NCI-H748 (cell line): ENCODE data around the gene S100A7A.
"Not testable (repeated sequence)": the region's sequence is repeated elsewhere in the genome, so short reads cannot be mapped to it uniquely, and the experiment has no call there.

Experiments used
- DNase-seq: peaks from one replicate; lab custom pipeline; 2025; ENCODE audit not compliant: unreplicated experiment; lab: John Stamatoyannopoulos, UW

The S100A7A gene

DNA sequence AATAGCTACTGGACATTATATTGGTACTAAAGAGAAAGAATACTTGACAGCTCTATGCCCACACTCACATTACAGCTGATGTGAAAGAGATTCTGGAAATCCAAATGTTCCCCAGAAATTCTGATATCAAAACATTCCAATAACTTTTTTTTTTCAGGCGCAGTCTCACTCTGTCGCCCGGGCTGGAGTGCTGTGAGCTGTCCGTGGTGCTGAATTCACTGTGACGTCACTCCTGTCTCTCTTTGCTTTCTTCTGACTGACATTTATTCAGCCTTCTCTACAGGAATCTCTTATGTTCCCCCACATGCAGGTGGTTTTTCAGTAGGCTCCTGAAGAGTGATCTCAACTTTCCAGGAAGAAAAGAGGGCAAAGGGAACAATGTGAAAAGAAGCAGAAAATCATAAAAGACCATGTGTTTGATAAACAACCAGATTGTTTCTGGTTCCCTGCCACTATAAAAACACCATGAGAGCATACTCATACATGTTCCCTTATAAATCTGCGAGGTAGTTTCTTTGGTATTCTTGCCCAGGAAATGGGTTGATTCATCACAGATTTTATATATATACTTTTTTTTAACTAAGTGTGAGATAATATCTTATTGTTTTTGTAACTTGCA is 6.2 kb downstream of the S100A7A start:
- no peak for DNase-seq

DNA sequence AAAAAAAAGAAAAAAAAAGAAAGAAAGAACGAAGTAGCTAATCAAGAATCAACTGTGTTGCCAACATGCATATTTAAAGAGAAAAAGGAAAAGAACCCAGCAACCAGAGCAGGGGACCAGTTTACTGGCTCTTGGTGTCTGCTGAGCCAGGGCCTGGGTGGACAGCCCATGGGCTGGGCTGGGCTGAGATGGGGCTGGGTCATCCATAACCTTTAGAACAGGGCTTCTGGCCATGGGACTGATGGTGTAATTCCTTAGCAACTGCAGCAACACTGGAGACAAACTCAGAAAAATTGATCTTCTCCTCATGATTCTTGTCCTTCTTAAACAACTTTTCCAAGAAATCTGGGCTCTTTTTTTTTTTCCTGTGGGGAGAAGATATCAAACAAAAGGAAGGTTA is 10.5 kb downstream of the S100A7A start:
- no peak for DNase-seq

DNA sequence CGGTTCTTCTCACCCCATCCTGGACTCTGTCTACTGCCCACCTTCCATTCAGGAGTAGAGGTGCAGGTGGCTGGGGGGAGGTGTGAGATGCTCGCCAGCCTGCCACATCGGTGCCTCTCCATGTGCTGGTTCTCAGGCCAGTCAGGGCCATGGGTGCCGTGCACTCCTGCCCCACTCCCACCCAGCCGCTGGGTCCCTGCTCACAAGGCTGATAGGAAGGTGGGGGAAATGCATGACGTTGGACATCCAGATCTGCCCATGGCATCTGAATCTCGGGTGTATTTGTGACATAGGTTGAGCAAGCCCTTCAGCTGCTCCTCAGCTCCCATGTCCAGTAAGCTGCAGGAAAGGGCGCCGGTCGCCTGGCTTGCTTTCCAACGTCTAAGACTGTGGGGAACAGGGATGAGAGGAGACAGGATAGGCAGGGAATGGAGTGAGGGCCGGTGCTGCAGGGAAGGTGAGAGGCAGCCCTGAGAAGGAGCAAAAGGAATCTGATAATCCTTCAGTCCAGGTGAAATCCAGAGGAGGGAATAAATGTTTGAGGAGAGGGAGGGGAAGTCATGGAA is 11.8 kb downstream of the S100A7A start:
- no peak for DNase-seq

DNA sequence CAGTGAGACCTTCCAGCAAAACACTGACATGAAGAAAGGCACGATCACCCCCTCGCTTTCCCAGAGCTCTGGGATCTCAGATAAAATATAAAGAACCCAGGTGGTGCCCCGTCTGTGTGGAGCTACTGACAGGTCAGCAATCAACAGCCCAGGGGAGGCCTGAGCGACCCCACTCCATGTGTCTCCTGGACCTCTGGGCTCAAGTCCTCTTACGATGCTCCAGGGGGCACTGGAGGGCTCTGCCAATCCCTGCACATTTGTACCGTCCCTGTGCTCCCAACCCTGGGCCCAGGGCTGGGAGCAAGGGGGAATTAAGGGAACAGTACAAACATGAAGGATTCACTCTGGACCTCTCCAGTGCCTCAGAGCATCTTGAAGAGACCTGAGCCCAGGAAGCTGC is 12.5 kb downstream of the S100A7A start:
- DNase-seq, result peak; percentile 47

DNA sequence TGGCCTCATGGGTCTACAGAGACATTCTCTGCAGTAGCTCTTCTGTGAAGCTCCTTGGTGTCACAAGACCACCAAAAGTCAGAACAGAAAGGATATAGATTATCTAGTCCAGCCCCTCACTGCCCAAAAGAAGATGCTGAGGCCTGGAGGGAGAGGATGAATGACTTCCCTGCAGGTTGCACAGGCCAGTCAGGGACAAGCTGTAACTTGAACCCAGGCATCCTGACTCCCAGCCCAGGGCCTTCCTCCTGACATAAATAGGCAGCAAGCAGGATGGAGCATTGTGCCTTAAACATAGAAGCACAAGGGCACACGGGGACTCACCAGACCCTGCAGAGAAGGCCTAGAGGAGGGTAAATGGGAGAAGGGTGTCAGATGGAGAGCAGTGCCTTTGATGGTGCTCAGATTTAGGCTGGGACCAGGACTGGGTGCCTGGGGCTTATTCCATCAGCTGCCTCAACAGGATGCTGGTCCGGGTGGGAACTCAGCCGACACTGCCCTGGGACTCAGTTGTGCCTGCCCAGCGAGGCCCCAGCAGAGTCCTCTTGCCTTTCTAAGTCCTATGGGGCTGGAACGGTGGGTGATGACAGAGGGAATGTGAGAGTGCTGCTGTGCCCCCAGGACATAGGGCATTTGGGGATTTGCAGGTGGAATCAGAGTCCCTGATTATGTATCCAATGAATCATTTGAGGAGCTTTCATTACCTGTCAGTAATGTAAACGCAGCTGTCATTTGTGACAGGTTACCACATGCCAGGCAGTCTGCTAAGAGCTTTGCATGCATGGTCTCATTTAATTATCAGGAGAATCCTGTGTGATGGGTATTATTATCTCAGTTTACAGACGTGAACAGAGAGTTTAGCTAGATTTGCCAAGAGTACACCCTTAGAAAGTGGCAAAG is 13.2 kb downstream of the S100A7A start:
- peak; percentile 95 for DNase-seq

DNA sequence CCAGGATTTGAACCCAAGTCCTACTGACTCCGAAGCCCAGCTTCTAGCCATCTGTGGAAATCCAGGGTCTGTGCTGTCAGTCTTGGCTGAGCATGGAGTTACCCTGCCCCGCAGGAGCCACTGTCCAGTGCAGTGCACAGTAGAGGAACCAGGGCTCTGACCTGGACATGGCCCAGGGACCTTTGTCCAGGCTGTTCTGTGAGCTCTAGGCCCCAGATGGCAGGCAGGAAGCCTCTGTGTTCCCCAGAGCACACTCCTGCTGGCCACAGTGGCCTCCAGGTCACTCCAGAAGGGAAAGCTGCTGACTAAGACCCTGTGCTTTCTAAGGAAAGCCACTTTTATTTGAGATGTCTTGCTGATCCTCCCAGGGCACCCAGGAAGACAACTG is 13.8 kb downstream of the S100A7A start:
- DNase-seq, result no peak

DNA sequence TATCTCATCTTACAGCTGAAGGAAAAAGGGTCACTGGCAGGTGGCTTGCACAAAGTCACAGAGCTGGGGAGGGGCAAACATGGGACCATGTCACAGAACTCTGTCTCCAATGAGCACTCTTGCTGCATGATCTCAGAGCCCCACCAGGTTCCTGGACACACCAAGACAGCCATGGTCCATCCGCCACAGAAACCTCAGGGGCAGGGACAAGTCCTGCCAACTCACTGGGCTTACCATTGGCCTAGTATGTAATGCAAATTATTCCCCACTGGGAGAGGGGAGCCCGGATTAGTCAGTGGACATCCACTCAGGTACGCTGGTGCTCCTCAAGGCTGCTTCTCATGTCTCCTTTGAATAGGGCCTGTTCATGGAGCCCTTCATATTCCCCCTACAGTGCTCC is 14.2 kb downstream of the S100A7A start:
- DNase-seq, result no peak

DNA sequence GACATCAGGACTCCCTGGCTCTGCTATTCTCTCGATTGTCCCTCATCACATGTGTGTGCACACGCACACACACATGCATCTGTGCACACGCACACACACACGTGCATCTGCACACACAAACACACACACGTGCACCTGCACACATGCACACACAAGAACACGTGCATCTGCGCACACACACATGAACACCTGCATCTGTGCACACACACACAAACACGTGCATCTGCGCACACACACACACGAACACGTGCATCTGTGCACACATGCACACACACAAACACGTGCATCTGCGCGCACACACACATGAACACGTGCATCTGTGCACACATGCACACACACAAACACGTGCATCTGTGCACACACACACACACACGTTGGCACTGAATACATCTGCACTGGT is 14.7 kb downstream of the S100A7A start:
- no peak for DNase-seq

DNA sequence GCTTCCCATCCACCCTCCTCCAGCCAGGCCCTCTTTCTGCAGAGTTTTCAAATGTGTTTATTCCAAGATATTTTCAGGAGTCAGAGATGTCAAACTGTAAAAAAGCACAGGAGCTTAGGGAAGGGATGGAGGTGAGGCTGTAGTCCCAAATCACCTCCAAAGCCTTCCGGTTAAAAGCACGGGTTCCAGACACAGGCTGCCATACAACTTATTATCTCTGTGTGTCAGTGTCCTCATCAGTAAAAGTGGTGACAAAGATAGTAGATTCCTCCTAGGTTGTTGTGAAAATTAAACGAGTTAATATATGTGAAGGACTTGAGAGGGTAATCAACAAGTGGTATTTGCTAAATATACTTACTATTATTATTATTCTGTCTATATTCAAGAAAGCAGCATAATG is 15.1 kb downstream of the S100A7A start:
- DNase-seq, result no peak

DNA sequence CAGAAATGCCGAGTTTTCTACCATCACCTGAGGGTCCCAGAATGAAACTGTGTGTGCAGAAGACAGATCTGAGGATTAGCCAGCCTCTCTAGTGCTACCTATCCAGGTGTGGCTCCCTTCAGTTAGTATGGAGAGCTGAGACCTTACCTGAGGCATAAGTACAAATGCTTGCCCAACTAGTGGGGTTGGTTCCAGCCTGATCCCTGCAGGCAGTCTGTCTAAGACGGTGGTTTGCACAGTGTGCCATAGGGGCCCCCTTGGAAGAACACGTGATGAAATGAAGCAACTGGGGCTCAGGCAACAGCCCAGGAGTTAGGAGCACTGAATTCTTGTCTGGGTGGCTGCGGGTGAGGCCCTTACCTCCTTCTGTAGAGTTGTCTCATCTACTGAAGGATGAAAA is 15.6 kb downstream of the S100A7A start:
- DNase-seq, result no peak

DNA sequence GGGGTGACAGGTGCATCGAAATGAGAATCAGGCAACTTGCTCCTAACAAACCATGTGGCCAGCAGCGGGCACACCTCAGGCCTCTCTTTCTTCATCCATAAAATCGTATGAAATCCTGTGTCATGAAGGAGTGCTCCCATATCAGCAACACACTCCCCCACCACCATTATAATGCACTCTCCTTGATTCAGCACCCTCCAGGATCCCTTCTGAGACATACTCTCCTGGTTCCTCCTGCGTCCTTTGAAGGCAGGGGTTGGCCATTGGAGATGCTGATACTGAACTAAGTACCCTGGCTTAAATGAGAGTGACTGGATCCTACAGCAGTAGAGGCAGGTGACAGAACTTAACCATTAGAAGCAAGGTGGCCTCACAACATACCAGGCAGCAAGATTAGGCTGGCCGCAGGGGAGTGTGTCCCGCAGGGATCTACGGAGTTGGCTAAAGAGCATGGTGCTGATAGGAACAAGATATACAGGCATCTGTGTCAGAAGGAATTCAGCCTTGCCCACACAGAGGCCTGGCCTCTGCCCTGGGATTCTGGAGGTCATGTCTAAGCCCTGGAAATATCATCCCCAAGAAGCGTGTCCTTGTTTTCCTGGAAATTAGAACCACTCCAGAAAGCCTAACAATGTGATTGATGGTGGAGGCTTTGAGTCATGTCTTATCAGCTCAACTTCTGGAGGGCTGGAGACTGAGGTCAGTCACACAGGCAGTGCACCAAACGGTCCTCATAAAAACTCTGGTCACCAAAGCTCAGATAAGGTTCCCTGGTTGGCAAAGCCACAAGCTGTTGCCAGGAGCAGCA is 16.8 kb downstream of the S100A7A start:
- no peak for DNase-seq

DNA sequence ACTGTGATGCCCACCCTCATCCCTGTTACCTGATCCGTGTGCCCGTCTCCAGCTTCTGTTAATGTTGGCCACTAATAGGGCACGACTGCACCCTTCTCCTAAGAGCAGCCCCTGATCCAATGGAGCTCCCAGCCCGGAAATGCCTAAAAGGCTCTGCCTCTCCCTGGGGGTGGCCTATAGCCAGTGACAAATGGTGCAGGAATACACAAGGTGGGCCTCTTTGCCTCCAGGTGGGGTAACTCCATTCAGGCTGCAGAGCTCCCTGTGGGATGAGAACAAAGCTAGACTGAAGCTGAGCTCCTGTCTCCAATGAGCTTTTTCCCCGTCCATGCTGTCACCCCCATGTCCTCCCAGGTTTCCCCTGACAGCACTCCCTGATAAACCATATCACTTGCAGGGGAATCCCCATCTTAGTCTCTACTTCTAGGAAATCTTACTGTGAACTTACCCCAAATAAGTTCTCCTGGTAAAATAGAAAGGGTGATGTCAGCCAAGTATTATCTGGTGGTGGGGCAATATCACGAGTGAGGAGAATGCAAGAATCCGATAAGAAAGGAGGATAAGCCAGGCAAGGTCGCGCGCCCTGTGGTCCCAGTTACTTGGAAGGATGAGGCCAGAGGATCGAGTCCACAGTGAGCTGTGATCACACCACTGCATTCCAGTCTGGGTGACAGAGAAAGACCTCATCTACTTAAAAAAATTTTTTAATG is 18.6 kb downstream of the S100A7A start:
- DNase-seq, result no peak

DNA sequence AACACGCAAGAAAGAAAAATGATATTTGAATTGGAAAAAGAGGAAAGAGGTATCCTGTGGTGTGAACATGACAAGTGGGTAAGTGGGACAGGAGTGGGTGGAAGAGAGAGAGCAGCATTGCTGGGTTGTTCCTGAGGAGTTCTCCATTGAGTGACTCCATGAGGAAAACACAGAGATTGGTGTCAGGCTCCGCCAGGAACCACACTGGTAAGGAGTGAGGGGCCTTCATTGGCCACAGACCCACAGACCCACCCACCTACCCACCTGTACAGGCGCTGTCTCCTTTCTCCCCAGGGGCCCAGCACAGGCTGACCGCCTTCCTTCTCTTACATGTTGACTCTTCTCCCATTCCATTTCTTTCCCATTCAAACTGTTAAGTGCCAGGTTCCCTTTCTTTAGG is 20.9 kb downstream of the S100A7A start:
- no peak for DNase-seq

DNA sequence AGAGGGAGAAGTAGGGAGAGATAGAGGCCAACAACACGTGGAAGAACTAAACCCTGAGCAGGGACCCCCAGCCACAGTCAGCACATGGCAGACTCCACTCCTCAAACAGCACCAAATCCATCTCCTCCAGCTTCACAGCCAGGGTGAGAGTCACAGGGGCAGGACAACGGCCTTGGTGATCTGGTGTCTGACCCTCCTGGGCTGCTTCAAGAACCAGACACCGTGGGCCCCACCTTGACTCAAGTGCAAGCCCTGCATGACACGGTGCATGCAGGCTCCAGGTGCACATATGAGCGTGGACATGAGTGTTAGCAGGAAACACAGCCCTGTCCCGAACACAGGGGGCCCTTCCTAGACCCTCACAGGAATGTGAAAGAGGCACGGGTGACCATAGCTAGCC is 22.3 kb downstream of the S100A7A start:
- DNase-seq, result no peak

DNA sequence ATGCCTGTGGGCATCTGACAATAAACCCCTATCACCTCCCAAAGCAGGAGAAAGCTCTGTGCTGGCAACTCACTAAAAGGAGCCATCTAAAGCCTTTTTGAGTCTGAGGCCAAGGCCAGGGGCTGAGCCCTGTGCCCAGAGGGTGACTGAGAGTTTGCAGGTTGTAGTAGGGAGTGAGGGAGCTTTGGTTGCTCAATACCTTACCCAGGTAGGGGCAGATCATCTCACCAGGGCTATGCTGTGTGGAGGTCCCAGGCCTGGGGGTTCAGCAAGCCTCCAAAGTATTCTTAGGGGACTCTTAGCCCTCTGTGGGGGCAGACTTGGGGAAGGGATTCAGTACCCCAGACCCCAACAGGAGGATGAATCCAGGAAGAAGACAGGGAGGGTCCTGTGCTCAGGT is 23.0 kb downstream of the S100A7A start:
- DNase-seq, result no peak

DNA sequence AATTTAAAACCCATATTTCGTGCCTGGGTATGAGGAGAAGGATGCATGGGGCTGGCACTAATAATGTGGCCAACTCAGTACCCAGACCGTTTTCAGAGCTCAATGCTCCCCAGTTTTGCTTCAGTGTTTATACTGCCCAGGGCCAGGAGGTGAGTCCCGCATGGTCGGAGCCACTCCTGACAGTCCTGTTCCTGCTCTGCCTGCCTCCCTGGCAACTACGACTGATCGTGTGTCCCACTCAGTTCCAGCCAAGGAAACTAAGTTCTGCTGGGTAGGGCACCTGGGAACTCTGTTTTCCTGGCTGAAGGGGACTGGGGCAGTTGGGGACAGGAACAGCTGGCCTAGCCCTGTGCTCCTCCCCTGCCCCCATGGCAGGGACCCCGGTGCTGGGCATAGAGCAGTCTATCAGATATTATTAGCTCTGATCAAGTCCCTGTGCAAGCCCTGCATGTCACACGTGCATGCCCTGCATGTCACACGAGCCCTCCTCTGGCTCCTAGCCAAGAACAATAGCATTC is 25.0 kb downstream of the S100A7A start:
- DNase-seq, result peak; percentile 82

DNA sequence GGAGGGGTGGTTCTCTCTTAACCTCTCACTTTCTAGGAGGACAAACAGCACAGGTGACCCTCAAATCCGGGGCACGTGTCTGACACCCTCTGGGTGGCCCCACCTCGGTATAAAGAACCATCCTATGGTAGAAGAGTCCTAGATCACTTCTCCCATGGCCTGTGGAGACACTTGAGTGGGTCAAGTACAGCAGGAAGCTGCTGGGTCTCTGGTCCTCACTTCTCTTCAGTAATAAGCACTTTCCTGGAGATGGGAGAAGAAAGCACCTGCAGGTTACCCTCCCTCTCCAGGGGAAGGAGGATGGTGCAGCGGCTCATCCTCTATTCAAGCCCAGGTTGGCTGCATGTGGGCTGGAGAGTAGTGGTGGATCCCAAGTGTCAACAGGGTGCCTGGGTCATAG is 27.2 kb downstream of the S100A7A start:
- no peak for DNase-seq

DNA sequence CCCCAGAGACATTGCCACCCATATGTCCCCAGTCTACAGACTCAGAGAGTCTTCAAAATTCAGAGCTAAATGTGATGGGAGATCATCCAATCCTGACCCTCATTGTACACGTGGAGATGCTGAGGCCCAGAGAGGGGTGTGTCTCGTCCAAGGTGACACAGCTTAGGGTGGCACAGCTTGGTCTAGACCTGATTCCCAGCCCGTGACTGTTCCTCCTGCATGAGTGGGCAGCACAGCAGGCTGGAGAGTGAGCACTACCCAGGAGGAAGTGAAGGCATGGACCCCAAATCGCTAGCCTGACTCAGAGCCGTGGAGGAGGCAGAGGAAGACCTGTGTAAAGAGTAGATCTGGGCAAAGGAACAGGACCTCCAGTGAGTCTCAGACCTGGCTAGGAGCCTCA is 27.8 kb downstream of the S100A7A start:
- DNase-seq, result no peak

DNA sequence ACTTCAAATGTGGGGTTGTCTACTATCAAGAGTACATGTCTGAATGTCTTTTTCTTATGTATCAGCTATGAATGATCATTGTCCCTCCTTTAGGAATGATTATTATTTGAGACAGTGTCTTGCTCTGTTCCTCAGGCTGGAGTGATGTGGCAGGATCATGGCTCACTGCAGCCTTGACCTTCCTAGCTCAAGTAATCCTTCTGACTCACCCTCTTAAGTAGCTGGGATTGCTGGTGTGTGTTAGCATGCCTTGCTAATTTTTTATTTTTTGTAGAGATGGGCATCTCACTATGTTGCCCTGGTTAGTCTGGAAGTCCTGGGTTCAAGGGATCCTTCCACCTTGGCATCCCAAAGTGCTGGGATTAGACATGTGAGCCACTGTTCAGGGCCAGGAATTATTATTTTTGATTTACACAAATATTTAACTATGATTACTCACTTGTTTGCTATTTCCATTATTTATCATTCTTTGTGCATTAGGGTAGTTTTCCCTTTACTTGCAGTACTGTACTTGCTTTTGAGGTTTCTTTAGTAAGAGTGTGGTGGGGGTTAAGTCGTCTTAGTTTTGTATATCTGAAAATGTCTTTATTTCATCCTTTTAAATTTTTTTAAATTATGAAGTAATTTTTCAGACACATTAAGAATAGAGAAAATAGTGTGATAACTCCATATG is 31.3 kb downstream of the S100A7A start:
- DNase-seq, result no peak

DNA sequence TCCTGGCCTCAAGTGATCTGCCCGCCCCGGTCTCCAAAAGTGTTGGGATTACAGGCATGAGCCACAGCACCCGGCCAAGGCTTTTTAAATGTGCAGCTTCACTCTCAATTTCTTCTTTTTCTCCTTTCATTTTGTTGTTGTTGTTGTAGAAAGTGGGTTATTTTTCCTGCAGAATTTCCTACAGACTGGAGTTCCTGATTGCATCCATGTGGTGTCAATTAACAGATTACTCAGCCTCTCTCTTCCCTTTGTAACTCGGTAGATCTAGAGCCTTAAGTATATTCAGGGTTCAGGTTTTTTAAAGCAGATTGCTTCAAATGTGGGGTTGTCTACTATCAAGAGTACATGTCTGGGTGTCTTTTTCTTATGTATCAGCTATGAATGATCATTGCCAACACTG is 32.5 kb downstream of the S100A7A start:
- DNase-seq, result not testable (repeated sequence)
